Motor neuron (in vitro differentiated cells): Measurements from ENCODE around the gene GEMIN4. TPM values are rescaled to one million over a fixed set of nuclear protein-coding genes. Genes with fewer than 3 reads are reported as not detected.
"Not testable (repeated sequence)": the region's sequence is repeated elsewhere in the genome, so short reads cannot be mapped to it uniquely, and the experiment has no call there.

Experiments used
- ATAC-seq, 8 experiments: fragments of 200-7000 bp; cut with Tn5 transposase; replicated peaks in 6 of 8; 2 replicates each; pipeline ENCODE4 v1.8.0; 2021; ENCODE audit warnings: mild to moderate bottlenecking in 8 of 8, moderate library complexity in 8 of 8
- H3K27ac ChIP-seq, 2 donors: fragments of 250-450 bp; sonication (Bioruptor Pico); 2 replicates each; pipeline ENCODE4 v1.9.0; 2021; ENCODE audit warnings: antibody characterized with exemption in 2 of 2, mild to moderate bottlenecking in 2 of 2, moderate library complexity in 1 of 2
- H3K4me1 ChIP-seq, 2 donors: fragments of 250-450 bp; sonication (Bioruptor Pico); replicated peaks in 1 of 2; 2 replicates each; pipeline ENCODE4 v1.6.1; 2021; ENCODE audit warnings: antibody characterized with exemption in 2 of 2, mild to moderate bottlenecking in 2 of 2, moderate library complexity in 1 of 2
- H3K4me3 ChIP-seq, 5 donors: fragments of 250-450 bp; sonication (Bioruptor Pico); 2 replicates each; pipeline ENCODE4 v1.9.0; 2021; ENCODE audit warnings: antibody characterized with exemption in 5 of 5, mild to moderate bottlenecking in 5 of 5, moderate library complexity in 4 of 5
- WGBS, 10 experiments: fragments of 450-650 bp; shearing (Covaris generic); methylation state at CpG; one replicate each; pipeline ENCODE4 v1.0.0; 2022; 5-methylcytosine and 5-hydroxymethylcytosine counted together
- in situ Hi-C, 9 experiments: fragments of 400-800 bp; cut with MboI; loops; one replicate each; pipeline ENCODE4 v1.15.0; 2021; ENCODE audit warnings: low sequenced_read_pairs in 9 of 9, low pct_unique_long_range_greater_than_20kb in 2 of 9; ENCODE audit not compliant: unreplicated experiment in 9 of 9
- total RNA-seq, 8 experiments: library from RNA; unstranded; fragments of 300-600 nt; gene quantifications; 2 replicates each; pipeline versions ENCODE4 v1.2.3 to v1.2.4, GENCODE V29; 2022

The GEMIN4 gene
- total RNA-seq, 8 experiments from 2014 or later: 8.6 to 27.9 (median 12.6) TPM

DNA sequence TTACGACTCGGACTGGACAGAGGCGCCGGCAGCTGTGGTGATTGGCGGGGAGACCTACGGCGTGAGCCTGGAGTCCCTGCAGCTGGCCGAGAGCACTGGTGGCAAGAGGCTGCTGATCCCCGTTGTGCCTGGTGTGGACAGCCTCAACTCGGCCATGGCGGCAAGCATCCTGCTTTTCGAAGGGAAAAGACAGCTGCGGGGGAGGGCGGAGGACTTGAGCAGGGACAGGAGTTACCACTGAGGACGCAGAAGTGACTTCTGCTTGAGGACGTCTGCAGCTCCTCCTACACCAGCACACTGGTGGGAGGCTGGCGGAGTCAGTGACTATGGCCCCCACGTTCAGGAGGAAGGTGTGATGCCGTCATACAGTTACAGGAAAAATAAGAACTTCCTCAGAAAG lies 39.8 kb upstream of the GEMIN4 start:
- no peak overlapping the region for H3K27ac ChIP-seq
- peaks cover 9 to 17% of the 10 kb centered on the region in 2 donors for H3K4me1 ChIP-seq
- WGBS, 10 experiments: 64 to 100% (median 90%) methylated on average over 1 to 8 of the region's 19 CpGs; no CpG with 5 or more reads in 2 of the 10 experiments
- H3K4me3 ChIP-seq: no peak overlapping the region
- in situ Hi-C loops: loop anchor here (5.0 to 25.0 kb wide), 3 partner anchors 190 to 195 kb away; partner anchors contain the start of genes NXN (in 1 of the 9) and TIMM22 (in 1 of the 9)
- ATAC-seq: no peak

DNA sequence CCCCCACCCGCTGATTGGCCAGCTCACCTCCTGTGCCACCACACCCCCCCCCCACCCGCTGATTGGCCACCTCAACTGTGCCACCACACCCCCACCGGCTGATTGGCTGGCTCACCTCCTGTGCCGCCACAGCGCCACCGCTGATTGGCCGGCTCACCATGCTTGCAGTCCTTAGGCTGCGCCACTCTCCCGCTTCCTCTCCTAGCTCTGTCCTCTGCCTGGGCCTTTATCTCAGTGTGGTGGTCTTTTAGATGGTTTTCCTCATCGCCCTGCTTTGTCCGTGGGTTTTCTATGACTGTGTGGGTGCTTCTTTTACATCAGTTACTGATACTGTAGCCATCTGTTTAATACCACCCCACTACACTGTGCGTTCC lies 38.8 kb upstream of the GEMIN4 start:
- not testable (repeated sequence) for ATAC-seq, H3K4me3 ChIP-seq, H3K27ac ChIP-seq
- in situ Hi-C loops: loop anchor here (5.0 to 25.0 kb wide), 3 partner anchors 191 to 196 kb away; partner anchors contain the start of genes NXN (in 1 of the 9) and TIMM22 (in 1 of the 9)
- 74 to 100% (median 100%) methylated on average over 1 to 7 of the region's 12 CpGs; no CpG with 5 or more reads in 5 of the 10 experiments for WGBS, 10 experiments
- peaks cover 9 to 17% of the 10 kb centered on the region in 2 donors for H3K4me1 ChIP-seq

DNA sequence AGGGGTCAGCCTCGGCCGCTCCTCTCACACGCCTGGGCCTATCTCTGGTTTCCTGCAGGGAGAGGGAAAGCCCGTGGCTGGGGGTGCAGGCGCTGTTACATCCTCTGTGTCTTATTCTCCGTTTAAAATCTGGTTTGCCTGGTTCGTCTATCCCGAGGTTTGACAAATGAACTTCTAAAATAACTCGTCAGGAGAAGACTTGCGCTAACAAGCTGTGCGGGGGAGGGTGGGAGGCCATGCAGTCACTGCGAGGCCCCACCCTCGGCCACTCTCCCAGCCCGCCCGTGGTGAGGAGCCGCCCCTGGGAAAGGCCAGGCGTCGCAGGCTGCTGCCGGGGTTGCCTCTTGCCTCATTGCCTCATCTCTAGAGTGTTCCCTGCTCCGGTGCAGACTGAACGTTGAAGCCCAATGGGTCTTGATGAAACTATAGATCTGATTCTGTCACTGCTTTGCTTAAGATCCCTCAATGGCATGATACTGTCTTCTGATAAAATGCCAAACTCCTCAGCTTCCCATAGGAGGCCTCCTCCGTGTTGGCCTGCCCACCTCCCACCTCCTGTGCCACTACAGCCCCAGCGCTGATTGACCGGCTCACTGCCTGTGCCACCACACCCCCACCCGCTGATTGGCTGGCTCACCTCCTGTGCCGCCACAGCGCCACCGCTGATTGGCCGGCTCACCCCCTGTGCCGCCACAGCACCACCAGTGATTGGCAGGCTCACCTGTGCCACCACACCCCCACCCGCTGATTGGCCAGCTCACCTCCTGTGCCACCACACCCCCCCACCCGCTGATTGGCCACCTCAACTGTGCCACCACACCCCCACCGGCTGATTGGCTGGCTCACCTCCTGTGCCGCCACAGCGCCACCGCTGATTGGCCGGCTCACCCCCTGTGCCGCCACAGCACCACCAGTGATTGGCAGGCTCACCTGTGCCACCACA lies 38.1 kb upstream of the GEMIN4 start:
- ATAC-seq: peak in 1 of 8 experiments; percentile 77

DNA sequence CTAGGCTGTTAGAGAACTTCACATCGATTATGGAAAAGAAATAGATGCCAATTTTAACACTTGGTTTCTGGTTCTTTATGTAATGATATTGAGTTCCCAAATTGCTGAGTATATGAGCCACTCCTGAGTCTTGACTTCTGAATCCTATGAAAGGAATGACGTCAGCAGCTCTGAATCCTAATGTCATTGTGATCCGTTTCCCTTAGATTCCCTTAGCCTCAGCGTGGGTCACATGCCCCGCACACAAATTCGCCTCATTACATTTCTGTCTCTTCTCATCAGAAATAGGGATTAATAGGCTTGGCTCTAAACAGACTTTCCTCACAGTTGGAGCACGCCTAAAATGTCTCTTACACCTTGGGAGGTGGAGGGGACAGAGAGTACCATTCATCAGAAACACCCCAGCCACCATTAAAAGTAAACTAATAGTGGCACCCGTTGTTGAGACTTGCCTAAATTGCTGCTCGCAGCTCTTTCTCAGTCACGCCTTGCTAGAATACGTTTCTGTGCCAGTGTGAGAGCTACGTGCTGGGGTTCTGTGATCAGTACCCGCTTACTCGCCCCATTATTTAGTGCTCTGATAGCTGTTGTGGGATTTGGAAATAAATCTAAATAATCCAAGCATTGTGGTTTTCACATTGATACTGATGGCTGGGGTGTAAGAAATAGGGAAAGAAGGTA lies 37.2 kb upstream of the GEMIN4 start:
- H3K4me3 ChIP-seq: no peak overlapping the region
- no peak overlapping the region for H3K27ac ChIP-seq
- no peak for ATAC-seq
- WGBS, 10 experiments: 50 to 100% (median 91%) methylated on average over 1 to 7 of the region's 14 CpGs
- H3K4me1 ChIP-seq: peaks cover 0 to 6% of the 10 kb centered on the region in 2 donors
- in situ Hi-C loops: loop anchor here in 1 of 9 experiments (25.0 kb wide), 1 partner anchor 198 kb away; the partner anchor contains the start of genes NXN and TIMM22

More for the DNA sequence above, 38.1 kb upstream of the GEMIN4 start:
- in situ Hi-C loops: loop anchor here (5.0 to 25.0 kb wide), 3 partner anchors 192 to 197 kb away; partner anchors contain the start of genes NXN (in 1 of the 9) and TIMM22 (in 1 of the 9)
- H3K4me1 ChIP-seq: peaks cover 7 to 13% of the 10 kb centered on the region in 2 donors
- H3K27ac ChIP-seq, H3K4me3 ChIP-seq: not testable (repeated sequence)
- WGBS, 10 experiments: 82 to 100% (median 90%) methylated on average over 1 to 11 of the region's 38 CpGs; no CpG with 5 or more reads in 6 of the 10 experiments

DNA sequence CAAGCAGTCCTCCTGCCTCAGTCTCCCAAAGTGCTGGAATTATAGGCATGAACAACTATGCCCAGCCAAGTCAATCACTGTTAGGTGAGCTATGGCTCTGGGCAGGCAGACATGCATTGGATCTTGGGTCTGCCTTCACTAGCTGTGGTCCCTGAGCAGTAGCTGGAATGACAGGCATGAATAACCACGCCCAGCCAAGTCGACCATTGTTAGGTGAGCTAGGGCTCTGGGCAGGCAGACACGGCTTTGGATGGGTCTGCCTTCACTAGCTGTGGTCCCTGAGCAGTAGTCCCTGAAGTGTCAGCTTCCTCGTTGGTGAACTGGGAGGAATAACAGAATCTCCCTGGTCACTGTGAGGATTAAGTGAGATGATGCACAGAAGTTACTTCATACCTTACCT lies 36.5 kb upstream of the GEMIN4 start:
- no peak for ATAC-seq
- 40 to 100% (median 70%) methylated on average over 1 to 4 of the region's 4 CpGs; no CpG with 5 or more reads in 3 of the 10 experiments for WGBS, 10 experiments
- no peak overlapping the region for H3K4me3 ChIP-seq
- H3K27ac ChIP-seq: no peak overlapping the region
- in situ Hi-C loops: loop anchor here in 1 of 9 experiments (25.0 kb wide), 1 partner anchor 199 kb away; the partner anchor contains the start of genes NXN and TIMM22
- peaks cover 0 to 11% of the 10 kb centered on the region in 2 donors for H3K4me1 ChIP-seq

DNA sequence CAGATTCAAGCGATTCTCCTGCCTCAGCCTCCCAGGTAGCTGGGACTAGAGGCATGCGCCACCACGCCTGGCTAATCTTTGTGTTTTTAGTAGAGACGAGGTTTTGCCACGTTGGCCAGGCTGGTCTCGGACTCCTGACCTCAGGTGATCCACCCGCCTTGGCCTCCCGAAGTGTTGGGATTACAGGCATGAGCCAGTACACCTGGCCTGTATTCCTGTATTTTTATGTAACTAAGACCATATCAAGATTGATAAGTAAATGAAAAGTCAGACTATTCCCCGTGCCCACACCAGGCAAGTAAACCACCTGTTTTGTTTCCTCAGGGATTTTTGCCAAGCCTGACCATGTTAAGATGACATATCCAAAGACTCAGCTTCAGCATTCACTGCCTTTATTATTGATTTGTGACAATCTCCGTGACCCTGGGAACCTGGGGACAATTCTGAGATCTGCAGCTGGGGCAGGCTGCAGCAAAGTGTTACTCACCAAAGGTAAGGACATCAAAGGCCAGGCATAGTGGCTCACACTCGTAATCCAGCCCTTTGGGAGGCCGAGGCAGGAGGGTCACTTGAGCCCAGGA lies 35.7 kb upstream of the GEMIN4 start:
- WGBS, 10 experiments: 75 to 100% (median 100%) methylated on average over 1 to 12 of the region's 12 CpGs; no CpG with 5 or more reads in 1 of the 10 experiments
- no peak overlapping the region for H3K4me3 ChIP-seq
- H3K4me1 ChIP-seq: peaks cover 7 to 14% of the 10 kb centered on the region in 2 donors
- ATAC-seq: no peak
- in situ Hi-C loops: loop anchor here in 1 of 9 experiments (25.0 kb wide), 1 partner anchor 200 kb away; the partner anchor contains the start of genes NXN and TIMM22
- no peak overlapping the region for H3K27ac ChIP-seq

DNA sequence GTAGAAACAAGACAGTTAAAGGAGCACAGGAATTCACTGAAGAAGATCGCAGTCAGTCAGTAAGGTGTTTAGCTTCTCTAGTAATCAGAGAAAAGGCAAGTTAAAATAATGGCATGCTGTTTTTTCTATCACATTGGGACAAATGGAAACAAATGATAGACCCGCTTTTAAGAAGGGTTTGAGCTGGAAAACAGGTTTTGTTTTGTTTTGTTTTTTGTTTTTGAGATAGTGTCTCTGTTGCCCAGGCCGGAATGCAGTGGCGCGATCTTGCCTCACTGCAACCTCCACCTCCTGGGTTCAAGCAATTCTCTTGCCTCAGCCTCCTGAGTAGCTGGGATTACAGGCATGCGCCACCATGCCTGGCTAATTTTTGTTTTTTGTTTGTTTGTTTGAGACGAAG lies 33.8 kb upstream of the GEMIN4 start:
- 71 to 100% (median 98%) methylated on average over 1 to 7 of the region's 7 CpGs; no CpG with 5 or more reads in 1 of the 10 experiments for WGBS, 10 experiments
- peaks cover 12 to 18% of the 10 kb centered on the region in 2 donors for H3K4me1 ChIP-seq
- in situ Hi-C loops: loop anchor here in 1 of 9 experiments (25.0 kb wide), 1 partner anchor 201 kb away; the partner anchor contains the start of genes NXN and TIMM22
- H3K27ac ChIP-seq, ATAC-seq, H3K4me3 ChIP-seq: not testable (repeated sequence)

DNA sequence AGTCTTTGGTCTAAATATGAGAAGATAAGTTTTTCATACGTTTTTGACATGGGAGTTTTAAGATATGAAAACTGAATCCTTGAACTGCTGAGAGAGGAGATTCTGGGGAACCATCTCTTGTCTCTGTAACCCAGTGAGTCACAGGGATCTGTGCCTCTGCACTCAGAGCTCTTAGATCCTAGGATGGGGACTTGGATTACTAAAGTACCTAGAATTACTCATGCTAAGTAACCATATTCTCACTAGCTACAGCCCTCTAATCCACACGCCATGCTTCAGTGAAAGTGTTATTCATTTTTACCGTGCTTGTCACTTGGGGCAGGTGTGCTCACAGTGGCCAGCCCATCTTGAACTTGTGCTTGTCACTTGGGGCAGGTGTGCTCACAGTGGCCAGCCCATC lies 32.1 kb upstream of the GEMIN4 start:
- H3K4me3 ChIP-seq: no peak overlapping the region
- H3K4me1 ChIP-seq: peaks cover 12 to 19% of the 10 kb centered on the region in 2 donors
- no peak overlapping the region for H3K27ac ChIP-seq
- in situ Hi-C loops: loop anchor here in 1 of 9 experiments (25.0 kb wide), 1 partner anchor 203 kb away; the partner anchor contains the start of genes NXN and TIMM22
- ATAC-seq: no peak
- 17 to 73% (median 67%) methylated on average over 1 to 3 of the region's 3 CpGs; no CpG with 5 or more reads in 5 of the 10 experiments for WGBS, 10 experiments

DNA sequence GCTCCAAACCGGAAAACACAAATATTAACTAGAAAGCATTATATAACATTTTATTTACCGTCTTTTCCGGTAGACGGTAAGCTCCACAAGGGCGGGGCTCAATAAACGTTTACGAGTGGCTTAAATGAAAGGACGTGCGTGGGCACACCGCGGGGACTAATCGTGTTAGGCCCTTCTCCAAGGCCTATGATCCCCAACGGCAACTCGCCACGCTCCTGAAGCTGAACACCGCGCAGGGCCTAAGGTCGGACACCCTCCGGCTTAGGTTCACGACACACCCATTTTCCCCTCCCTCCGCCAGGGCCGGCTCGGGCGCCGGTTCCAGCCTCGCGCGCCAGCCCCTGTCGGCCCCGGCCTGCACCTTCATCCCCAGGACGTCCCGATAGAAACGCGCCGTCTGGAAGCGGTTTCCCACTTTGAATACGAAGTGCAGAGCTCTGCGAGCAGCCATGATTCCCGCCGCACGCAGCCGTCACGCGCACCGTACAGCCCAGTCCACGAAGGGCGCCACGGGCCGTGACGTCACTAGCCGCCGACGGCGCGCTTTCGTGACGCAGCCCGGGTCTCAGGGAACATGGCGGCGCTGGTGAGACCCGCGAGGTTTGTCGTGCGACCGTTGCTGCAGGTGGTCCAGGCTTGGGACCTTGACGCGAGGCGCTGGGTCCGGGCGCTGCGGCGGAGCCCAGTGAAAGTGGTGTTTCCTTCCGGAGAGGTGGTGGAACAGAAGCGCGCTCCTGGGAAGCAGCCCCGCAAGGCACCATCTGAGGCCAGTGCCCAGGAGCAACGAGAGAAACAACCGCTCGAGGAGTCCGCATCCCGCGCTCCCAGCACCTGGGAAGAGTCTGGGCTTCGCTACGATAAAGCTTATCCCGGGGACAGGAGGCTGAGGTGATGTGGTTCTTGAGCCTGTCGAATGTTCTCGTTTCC lies 30.0 kb upstream of the GEMIN4 start, which contains the start of the genes GLOD4 and MRM3:
GLOD4 (minus strand) TSS at position 476 of the 927 bp plus-strand sequence; CDS start at position 451, 25 bp downstream.
MRM3 (plus strand) TSS at position 549 of the 927 bp plus-strand sequence; CDS start at position 575, 26 bp downstream.
- H3K27ac ChIP-seq: peak within 1 kb of the TSS; percentile 84 to 89
- peaks cover 12 to 19% of the 10 kb centered on the region in 2 donors for H3K4me1 ChIP-seq
- H3K4me3 ChIP-seq: peak within 1 kb of the TSS; percentile 71 to 94 (median 82)
- ATAC-seq: peak; percentile 94 to 98 (median 97)
- WGBS, 10 experiments: 0 to 2% (median 0%) methylated on average over 2 to 29 of the region's 87 CpGs; no CpG with 5 or more reads in 2 of the 10 experiments
- in situ Hi-C loops: loop anchor here in 1 of 9 experiments (25.0 kb wide), 1 partner anchor 205 kb away; the partner anchor contains the start of genes NXN and TIMM22

DNA sequence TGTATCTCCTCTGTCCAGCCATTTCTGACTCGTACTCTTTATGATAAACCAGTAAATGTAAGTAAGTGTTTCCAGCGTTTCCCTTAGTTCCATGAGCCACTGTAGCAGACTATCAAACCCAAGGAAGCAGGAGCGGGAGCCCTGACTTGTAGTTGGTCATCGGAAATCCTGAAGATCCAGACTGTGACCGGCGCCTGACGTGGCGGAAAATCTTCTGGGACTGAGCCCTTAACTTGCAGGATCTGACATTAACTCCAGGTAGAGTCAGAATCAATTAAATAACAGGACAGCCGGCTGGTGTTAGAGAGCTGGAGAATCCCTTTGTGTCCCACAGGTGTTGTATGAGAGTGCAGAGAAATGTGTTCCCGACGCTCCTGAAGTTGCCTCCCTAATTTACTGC lies 26.0 kb upstream of the GEMIN4 start:
- Histone ChIP-seq H3K27ac (no peak overlapping the region), H3K4me3 (no peak overlapping the region), H3K4me1 (peaks cover 8 to 12% of the 10 kb centered on the region in 2 donors)
- ATAC-seq: no peak
- in situ Hi-C loops: loop anchor here in 1 of 9 experiments (25.0 kb wide), 1 partner anchor 209 kb away; the partner anchor contains the start of genes NXN and TIMM22
- 40 to 98% (median 80%) methylated on average over 1 to 11 of the region's 11 CpGs; no CpG with 5 or more reads in 3 of the 10 experiments for WGBS, 10 experiments

DNA sequence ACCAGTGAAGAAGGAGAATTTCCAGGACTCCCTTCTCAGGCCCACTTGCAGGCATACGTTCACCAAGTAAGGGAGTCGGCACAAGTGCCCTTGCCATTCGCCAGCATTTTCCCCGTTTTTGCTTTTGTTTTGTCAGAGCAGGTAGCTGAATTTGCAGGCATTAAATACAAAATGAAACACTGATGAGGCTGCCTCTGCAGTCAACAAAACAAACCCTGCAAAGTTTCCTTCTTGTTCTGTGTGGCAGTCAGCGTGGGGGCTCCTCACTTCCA lies 22.2 kb upstream of the GEMIN4 start:
- Histone ChIP-seq H3K4me1 (peaks cover 0 to 8% of the 10 kb centered on the region in 2 donors), H3K4me3 (no peak overlapping the region), H3K27ac (peak overlapping the region in 1 of 2 donors; percentile 25)
- WGBS, 10 experiments: 69 to 100% (median 93%) methylated on average over 1 to 5 of the region's 5 CpGs; no CpG with 5 or more reads in 3 of the 10 experiments
- no peak for ATAC-seq
- in situ Hi-C loops: no loop called here
